ENCODE results near the gene CEP89. TPM values are rescaled to one million over a fixed set of nuclear protein-coding genes. Genes with fewer than 3 reads are reported as not detected.
A peak's percentile ranks its signal among the peaks of the same experiment; 100 is the strongest.
"Not testable (repeated sequence)": the region's sequence is repeated elsewhere in the genome, so short reads cannot be mapped to it uniquely, and the experiment has no call there.

CEP89 gene
- total RNA-seq, 2 experiments from 2014 or later = 18.7 to 25.9 TPM

DNA sequence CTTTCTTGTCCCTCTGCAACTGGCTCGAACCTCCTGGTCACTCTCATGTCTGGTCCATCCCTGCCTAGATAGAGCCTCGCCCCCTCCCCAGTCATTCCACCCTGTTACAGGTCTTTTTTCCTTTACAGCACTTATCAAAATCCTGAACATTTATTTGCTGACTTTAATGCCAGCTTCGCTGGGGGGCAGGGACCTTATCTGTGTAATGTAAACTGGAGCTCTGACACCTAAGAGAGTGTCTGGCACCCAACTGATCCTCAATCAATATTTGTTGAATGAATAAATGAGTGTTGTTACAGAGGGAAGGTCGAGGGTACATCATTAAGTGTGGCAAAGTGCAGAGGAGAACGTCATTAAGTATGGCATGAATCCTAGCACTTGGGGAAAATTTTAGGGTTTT is 17.0 kb upstream of the CEP89 start:
- CTCF ChIA-PET = interaction anchor here (1.1 kb wide), 1 partner anchor 355 kb away, joined by 7 read pairs; no protein-coding TSS in a partner anchor
- Mint-ChIP-seq H3K4me1 (peaks cover 8% of the 10 kb centered on the region), H3K36me3 (ENCODE audit: low read depth) (no peaks in the 10 kb centered on the region), H3K9me3 (no peaks in the 10 kb centered on the region), H3K4me3 (no peak overlapping the region), H3K27ac (no peak overlapping the region), H3K27me3 (no peaks in the 10 kb centered on the region)
- POLR2A ChIA-PET = no interaction called here
- no peak for DNase-seq

DNA sequence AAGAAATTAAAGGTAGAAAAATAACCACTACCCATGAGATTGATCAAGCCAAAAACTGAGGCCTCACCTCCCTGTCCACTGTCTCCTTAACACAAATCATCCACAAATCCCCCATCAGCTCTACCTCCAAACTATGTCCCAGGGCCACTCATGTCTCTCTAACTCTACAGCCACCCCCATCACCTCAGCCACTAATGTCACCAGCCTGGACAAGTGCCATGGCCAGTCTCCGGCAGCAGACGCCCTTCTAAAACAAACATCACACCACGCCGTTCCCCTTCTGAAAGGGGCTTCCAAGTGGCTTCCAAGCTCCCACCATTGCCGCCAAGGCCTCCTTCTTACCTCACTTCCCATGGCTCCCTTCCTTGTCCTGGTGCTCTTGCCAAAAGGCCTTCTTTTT is 16.5 kb upstream of the CEP89 start:
- CTCF ChIA-PET = interaction anchor here (1.1 kb wide), 1 partner anchor 355 kb away, joined by 7 read pairs; no protein-coding TSS in a partner anchor
- H3K36me3 Mint-ChIP-seq (ENCODE audit: low read depth); DNase-seq; H3K27me3 Mint-ChIP-seq; H3K4me1 Mint-ChIP-seq; H3K4me3 Mint-ChIP-seq; POLR2A ChIA-PET; H3K27ac Mint-ChIP-seq; H3K9me3 Mint-ChIP-seq: not testable (repeated sequence)

DNA sequence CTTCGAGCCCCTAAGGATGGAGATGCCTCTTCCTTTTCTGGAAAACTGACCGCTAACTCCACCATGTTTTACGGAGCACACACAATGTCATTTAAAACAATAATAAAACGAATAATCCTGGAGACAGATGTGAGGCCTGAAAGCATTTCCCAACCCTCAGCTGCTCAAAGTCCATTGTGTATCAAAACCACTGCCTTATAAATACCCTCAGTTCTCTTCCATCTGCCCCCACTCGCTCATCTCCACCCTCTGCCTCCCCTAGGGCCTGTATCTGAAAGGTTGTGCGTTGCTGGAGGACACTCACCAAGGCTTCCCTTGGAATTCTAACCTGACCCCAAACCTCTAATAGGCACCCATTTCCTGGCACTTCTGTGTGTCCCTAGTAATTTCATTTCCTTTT is 10.7 kb upstream of the CEP89 start:
- H3K4me3 Mint-ChIP-seq; H3K9me3 Mint-ChIP-seq; DNase-seq; H3K36me3 Mint-ChIP-seq (ENCODE audit: low read depth); CTCF ChIA-PET; H3K4me1 Mint-ChIP-seq; POLR2A ChIA-PET; H3K27ac Mint-ChIP-seq; H3K27me3 Mint-ChIP-seq: not testable (repeated sequence)

DNA sequence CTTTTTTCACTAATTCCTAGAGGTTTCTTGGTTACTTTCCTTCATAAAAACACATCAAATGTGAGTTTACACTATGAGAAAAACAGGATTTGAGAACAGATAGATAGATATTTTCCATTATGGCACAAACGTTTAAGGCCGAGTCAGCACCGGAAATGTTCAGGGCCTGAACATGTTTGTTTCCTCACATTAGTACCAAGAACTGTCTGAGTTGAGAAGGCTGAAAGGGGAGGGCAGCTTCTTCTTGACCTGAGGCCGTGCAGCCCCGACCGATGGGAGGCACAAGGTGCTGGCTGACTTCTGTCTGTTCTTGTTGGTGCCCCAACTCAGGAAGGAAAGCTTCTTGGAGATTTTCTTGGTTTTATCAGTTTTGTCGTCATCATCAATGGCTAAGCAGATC is 8.0 kb upstream of the CEP89 start:
- H3K27ac Mint-ChIP-seq; H3K9me3 Mint-ChIP-seq; H3K36me3 Mint-ChIP-seq (ENCODE audit: low read depth); H3K4me3 Mint-ChIP-seq; POLR2A ChIA-PET; H3K27me3 Mint-ChIP-seq; H3K4me1 Mint-ChIP-seq; CTCF ChIA-PET; DNase-seq: not testable (repeated sequence)

DNA sequence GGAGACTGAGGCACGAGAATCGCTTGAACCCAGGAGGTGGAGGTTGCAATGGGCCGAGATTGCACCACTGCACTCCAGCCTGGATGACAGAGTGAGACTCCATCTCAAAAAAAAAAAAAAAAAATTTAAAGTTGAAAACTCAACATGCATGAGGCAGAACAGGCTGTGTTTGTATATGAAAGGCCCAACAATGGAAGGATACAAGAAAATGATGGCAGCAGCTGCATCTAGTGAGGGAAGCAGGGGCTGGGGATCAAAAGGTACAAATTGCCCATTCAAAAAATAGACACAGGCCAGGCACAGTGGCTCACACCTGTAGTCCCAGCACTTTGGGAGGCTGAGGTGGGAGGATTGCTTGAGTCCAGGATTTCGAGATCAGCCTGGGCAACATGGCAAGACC is 6.1 kb upstream of the CEP89 start:
- H3K27me3 Mint-ChIP-seq; DNase-seq; H3K27ac Mint-ChIP-seq; POLR2A ChIA-PET; H3K36me3 Mint-ChIP-seq (ENCODE audit: low read depth); H3K4me3 Mint-ChIP-seq; H3K9me3 Mint-ChIP-seq: not testable (repeated sequence)
- CTCF ChIA-PET = interaction anchor here (0.7 kb wide), 1 partner anchor 125 kb away, joined by 3 read pairs; no protein-coding TSS in a partner anchor
- peaks cover 15% of the 10 kb centered on the region for H3K4me1 Mint-ChIP-seq

DNA sequence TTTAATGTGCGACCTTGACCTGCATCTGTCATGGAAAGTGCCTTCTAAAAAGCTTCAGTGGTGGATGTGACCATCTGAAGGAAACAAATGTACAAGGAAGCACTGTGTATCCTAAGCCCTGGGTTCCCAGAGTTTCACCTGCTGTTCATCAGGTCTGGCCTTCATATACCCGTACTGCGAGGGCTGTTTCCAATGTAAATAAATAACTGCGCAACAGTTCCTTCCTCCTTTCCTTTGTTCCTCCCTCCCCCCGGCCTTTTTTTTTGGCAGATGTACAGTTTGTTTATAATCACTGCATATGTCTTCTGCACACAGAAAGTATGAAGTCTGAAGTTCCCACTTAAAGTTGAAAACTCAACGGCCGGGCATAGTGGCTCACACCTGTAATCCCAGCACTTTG is 5.5 kb upstream of the CEP89 start:
- POLR2A ChIA-PET = no interaction called here

DNA sequence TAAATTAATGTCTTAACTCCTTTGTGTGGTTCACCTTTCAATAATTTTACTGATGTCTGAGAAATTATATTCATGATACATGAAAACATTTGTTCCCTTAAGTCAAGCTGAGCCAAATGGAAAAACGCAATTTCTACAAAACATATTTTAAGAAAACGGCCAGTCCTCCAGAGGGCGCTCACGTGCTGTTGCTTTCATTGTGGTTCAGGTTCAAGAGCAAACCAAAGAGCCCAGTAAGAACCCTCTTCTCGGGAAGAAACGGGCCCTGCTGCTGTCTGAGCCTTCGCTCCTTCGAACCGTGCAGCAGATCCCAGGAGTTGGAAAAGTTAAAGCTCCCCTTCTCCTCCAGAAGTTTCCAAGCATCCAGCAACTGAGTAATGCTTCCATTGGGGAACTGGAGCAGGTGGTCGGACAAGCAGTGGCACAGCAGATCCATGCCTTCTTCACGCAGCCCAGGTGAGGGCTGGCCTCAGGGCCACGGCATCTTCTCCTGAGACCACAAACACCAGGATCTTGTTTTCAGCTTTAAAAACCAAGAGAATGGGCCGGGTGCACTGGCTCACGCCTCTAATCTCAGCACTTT is 4.6 kb upstream of the CEP89 start:
- no peak overlapping the region for H3K4me3 Mint-ChIP-seq
- peaks cover 25% of the 10 kb centered on the region for H3K4me1 Mint-ChIP-seq
- CTCF ChIA-PET = interaction anchor here (0.7 to 1.6 kb wide), 4 partner anchors 52 to 199 kb away, joined by 3 to 5 read pairs (median 4); partner anchors contain the start of gene GPATCH1
- POLR2A ChIA-PET = no interaction called here
- peaks cover 11% of the 10 kb centered on the region for H3K36me3 Mint-ChIP-seq (ENCODE audit: low read depth)
- no peak overlapping the region for H3K27ac Mint-ChIP-seq
- DNase-seq = peak; percentile 85
- no peaks in the 10 kb centered on the region for H3K9me3 Mint-ChIP-seq
- no peaks in the 10 kb centered on the region for H3K27me3 Mint-ChIP-seq

More for the DNA sequence above, 5.5 kb upstream of the CEP89 start:
- Mint-ChIP-seq H3K4me1 (peaks cover 17% of the 10 kb centered on the region), H3K9me3 (no peaks in the 10 kb centered on the region), H3K27ac (no peak overlapping the region), H3K36me3 (ENCODE audit: low read depth) (peaks cover 8% of the 10 kb centered on the region), H3K27me3 (no peaks in the 10 kb centered on the region), H3K4me3 (no peak overlapping the region)
- CTCF ChIA-PET = interaction anchor here (0.6 to 1.6 kb wide), 4 partner anchors 43 to 126 kb away, joined by 3 to 5 read pairs (median 4); partner anchors contain the start of gene GPATCH1
- no peak for DNase-seq

DNA sequence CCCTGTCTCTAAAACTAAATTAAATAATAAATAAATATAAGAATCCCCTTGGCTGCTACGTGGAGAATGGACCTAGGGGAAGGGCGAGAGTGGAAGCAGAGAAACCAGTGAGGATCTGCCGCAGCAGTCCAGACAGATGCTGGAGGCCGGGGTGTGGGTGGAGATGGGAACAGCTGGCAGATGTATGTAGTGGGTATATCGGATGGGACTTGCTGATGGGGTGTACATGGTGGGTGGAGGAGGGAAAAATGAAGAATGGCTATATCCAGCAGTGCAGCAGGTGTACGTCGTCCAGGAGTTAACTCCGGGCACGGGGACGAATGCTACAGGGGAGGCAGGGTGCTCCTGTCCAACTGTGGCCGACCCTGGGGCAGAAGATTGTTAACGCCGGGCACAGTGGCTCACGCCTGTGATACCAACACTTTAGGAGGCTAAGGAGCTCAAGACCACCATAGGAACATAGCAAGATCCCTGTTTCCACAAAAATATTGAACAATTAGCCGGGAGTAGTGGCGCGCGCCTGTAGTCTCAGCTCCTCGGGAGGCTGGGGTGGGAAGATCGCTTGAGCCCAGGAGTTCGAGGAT is 654 bp downstream of the CEP89 start:
- H3K27me3 Mint-ChIP-seq = no peaks in the 10 kb centered on the region
- H3K27ac Mint-ChIP-seq = peak overlapping the region; percentile 89
- no peak for DNase-seq
- ChIA-PET CTCF (interaction anchor here (1.2 to 1.8 kb wide), 2 partner anchors 40 to 148 kb away, joined by 3 to 7 read pairs; no protein-coding TSS in a partner anchor), POLR2A (no interaction called here)
- peaks cover 6% of the 10 kb centered on the region for H3K36me3 Mint-ChIP-seq (ENCODE audit: low read depth)
- peaks cover 33% of the 10 kb centered on the region for H3K4me1 Mint-ChIP-seq
- peak overlapping the region; percentile 100 for H3K4me3 Mint-ChIP-seq
- H3K9me3 Mint-ChIP-seq = no peaks in the 10 kb centered on the region

DNA sequence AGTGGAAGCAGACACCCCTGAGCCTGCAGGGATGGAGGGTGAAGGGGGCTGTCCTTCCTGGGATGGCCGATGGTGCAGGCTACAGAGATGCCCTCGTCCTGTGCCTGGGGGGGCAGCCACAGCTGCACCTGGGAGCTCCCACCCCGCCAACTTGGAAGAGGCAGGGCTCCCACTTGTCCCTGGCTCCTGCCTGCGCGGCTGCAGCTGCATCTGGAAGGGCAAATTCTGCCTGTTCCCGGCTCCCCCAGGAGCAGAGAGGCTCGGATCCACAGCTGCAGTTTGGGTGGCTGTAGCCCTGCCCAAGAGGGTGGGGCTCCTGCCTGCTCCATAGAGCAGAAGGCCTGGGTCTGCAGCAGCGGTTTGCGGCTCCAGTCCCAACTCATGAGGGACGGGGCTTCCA is 2.2 kb downstream of the CEP89 start:
- no peaks in the 10 kb centered on the region for H3K27me3 Mint-ChIP-seq
- DNase-seq = no peak
- H3K36me3 Mint-ChIP-seq (ENCODE audit: low read depth) = peaks cover 4% of the 10 kb centered on the region
- H3K4me3 Mint-ChIP-seq = peak overlapping the region; percentile 40
- POLR2A ChIA-PET = no interaction called here
- no peak overlapping the region for H3K27ac Mint-ChIP-seq
- H3K9me3 Mint-ChIP-seq = no peaks in the 10 kb centered on the region
- CTCF ChIA-PET = no interaction called here
- peaks cover 29% of the 10 kb centered on the region for H3K4me1 Mint-ChIP-seq

DNA sequence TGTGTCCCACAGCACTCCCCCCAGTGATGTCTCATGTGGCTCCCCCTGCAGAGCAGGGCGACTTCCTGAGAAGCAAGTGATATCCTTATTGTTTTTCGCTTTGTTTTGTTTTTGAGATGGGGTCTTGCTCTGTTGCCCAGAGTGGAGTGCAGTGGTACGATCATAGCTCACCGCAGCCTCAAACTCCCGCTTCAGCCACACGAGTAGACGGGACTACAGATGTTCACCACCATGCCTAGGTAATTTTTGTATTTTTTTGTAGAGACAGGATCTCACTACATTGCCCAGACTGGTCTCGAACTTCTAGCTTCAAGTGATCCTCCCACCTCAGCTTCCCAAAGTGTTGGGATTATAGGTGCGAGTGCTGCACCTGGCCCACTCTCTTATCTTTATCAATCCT is 5.0 kb downstream of the CEP89 start:
- H3K9me3 Mint-ChIP-seq = no peaks in the 10 kb centered on the region
- POLR2A ChIA-PET = no interaction called here
- DNase-seq = no peak
- no peaks in the 10 kb centered on the region for H3K27me3 Mint-ChIP-seq
- CTCF ChIA-PET = interaction anchor here (0.5 to 1.1 kb wide), 2 partner anchors 13 to 57 kb away, joined by 3 read pairs; no protein-coding TSS in a partner anchor
- H3K36me3 Mint-ChIP-seq (ENCODE audit: low read depth) = peaks cover 13% of the 10 kb centered on the region
- H3K4me3 Mint-ChIP-seq = no peak overlapping the region
- H3K4me1 Mint-ChIP-seq = peaks cover 15% of the 10 kb centered on the region
- H3K27ac Mint-ChIP-seq = no peak overlapping the region

DNA sequence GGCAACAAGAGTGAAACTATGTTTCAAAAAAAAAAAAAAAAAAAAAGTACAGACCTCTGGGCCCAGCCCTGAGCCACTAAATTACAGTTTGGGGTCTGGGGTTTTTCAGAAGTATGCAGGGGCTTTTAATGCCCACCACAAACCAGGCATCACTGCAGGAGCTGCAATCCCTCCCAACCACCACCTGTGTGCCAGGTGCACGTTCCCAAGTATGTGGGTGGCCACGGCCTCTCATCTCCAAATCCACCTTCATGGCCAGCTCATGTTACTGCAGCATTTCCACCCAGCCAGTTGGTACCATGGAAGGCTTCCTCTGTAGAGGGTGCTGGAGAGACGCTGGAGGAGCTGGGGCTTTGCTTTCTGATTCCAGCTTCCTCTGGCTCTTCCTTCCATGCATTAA is 26.5 kb downstream of the CEP89 start:
- H3K9me3 Mint-ChIP-seq = no peaks in the 10 kb centered on the region
- H3K27ac Mint-ChIP-seq = no peak overlapping the region
- peaks cover 23% of the 10 kb centered on the region for H3K36me3 Mint-ChIP-seq (ENCODE audit: low read depth)
- ChIA-PET POLR2A (no interaction called here), CTCF (no interaction called here)
- no peaks in the 10 kb centered on the region for H3K27me3 Mint-ChIP-seq
- H3K4me3 Mint-ChIP-seq = no peak overlapping the region
- H3K4me1 Mint-ChIP-seq = no peaks in the 10 kb centered on the region
- DNase-seq = no peak

DNA sequence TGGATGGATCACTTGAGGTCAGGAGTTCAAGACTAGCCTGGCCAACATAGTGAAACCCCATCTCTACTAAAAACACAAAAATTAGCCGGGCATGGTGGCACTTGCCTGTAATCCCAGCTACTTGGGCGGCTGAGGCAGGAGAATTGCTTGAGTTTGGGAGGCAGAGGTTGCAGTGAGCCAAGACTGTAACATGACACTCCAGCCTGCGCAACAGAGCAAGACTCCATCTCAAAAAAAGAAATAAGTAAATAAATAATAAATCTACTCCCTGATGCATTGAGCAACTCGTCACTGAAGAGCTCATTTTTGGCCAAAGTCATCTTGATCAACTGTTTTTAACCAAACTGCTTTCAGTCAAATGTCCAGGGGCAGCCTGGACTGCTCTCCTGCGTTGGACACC is 30.5 kb downstream of the CEP89 start:
- ChIA-PET CTCF (interaction anchor here (1.1 kb wide), 1 partner anchor 9 kb away, joined by 3 read pairs; no protein-coding TSS in a partner anchor), POLR2A (interaction anchor here (0.5 kb wide), 1 partner anchor 46 kb away, joined by 9 read pairs; no protein-coding TSS in a partner anchor)
- not testable (repeated sequence) for DNase-seq, H3K27me3 Mint-ChIP-seq, H3K4me3 Mint-ChIP-seq, H3K27ac Mint-ChIP-seq, H3K9me3 Mint-ChIP-seq, H3K4me1 Mint-ChIP-seq
- peaks cover 14% of the 10 kb centered on the region for H3K36me3 Mint-ChIP-seq (ENCODE audit: low read depth)

DNA sequence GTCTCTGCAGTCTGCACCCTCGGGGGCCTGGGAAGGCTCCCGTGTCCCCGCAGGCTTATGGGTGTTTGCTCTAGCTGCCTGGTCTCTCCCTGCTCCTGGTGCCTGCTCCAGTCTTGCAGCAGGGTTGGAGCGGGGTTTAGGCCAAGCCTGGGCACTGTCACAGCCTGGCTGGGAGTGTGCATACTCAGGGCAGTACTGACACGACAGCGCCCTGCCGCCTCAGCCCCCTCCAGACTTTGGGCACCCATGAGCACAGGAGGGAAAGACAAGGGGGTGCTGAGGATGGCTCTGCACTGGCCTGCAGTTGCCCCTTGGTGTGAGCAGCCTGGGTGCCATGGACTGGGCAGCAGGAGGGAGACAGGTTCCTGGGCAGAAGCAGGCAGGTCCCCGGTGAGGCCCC is 35.7 kb downstream of the CEP89 start:
- H3K4me3 Mint-ChIP-seq = no peak overlapping the region
- DNase-seq = no peak
- CTCF ChIA-PET = no interaction called here
- POLR2A ChIA-PET = no interaction called here
- H3K9me3 Mint-ChIP-seq = no peaks in the 10 kb centered on the region
- no peaks in the 10 kb centered on the region for H3K27me3 Mint-ChIP-seq
- H3K4me1 Mint-ChIP-seq = no peaks in the 10 kb centered on the region
- no peak overlapping the region for H3K27ac Mint-ChIP-seq
- H3K36me3 Mint-ChIP-seq (ENCODE audit: low read depth) = peaks cover 15% of the 10 kb centered on the region

DNA sequence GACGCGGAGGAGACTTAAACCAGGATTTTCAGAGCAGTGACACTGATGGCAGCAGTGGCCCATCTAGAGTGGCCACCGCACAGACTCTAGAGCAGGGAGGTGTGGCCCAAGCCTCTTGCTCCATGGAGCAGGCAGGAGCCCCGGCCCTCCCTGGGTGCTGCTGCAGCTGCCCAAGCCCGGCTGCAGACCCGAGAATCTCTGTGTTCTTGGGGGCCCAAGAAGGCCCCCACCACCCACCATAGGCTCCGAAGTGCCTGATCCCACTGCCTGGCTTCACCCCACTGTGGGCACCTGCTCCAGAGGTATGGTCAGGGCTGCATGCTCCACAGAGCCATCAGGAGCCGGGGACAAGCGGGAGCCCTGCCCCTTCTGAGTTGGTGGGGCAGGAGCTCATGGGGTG is 36.1 kb downstream of the CEP89 start:
- ChIA-PET CTCF (no interaction called here), POLR2A (no interaction called here)
- no peak overlapping the region for H3K27ac Mint-ChIP-seq
- DNase-seq = no peak
- peaks cover 17% of the 10 kb centered on the region for H3K36me3 Mint-ChIP-seq (ENCODE audit: low read depth)
- no peaks in the 10 kb centered on the region for H3K27me3 Mint-ChIP-seq
- no peaks in the 10 kb centered on the region for H3K9me3 Mint-ChIP-seq
- H3K4me3 Mint-ChIP-seq = no peak overlapping the region
- H3K4me1 Mint-ChIP-seq = no peaks in the 10 kb centered on the region
